GM19328 (cell line): Measurements from ENCODE around the gene RHOD.

ENCODE experiments used
- ATAC-seq: cut with Tn5 transposase; IDR thresholded peaks from one replicate; pipeline ENCODE4 v1.9.1; 2021; ENCODE audit warnings: mild to moderate bottlenecking, moderate library complexity; ENCODE audit not compliant: unreplicated experiment

RHOD gene, protein sequence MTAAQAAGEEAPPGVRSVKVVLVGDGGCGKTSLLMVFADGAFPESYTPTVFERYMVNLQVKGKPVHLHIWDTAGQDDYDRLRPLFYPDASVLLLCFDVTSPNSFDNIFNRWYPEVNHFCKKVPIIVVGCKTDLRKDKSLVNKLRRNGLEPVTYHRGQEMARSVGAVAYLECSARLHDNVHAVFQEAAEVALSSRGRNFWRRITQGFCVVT

DNA sequence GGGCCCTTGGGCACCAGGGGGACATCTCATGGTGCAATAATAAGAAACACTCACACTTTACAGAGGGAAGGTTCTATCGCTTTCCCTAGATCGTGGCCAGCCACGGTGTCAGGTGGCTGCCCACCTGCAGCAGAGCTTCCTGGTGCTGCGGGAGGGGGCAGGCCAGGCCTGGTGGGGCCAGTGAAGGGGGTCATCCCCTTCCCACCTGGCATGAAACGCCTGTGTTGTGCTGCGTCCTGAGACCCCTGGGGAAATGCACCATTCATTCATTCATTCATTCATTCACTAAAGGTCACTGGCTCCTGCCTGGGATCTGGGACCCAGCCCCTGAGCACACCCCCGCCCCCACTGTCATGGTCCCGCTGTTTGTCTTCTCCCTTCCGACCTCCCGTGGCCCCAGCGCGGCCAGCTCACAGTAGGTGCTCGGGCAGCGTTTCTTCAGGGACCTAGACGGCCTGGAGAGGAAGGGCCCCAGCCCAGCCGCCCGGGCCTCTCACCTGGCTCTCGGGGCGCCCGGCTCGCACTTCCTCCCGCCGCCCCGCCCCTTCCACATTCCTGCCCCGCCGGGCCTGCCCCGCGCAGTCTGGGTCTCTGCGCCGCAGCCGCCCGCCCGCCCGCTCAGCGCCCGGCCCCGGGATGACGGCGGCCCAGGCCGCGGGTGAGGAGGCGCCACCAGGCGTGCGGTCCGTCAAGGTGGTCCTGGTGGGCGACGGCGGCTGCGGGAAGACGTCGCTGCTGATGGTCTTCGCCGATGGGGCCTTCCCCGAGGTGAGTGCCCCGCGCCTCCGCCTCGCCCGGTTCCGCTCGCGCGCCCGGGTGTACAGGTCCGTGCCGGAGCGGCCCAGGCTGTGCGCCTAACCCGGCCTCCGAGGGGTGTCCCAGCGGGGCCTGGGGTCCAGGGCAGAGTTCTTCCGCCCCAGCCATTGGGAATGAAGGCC is at the start of gene RHOD:
RHOD (plus strand) TSS at position 581 of the 938 bp plus-strand sequence; CDS start at position 637, 56 bp downstream.
- ATAC-seq = no peak

DNA sequence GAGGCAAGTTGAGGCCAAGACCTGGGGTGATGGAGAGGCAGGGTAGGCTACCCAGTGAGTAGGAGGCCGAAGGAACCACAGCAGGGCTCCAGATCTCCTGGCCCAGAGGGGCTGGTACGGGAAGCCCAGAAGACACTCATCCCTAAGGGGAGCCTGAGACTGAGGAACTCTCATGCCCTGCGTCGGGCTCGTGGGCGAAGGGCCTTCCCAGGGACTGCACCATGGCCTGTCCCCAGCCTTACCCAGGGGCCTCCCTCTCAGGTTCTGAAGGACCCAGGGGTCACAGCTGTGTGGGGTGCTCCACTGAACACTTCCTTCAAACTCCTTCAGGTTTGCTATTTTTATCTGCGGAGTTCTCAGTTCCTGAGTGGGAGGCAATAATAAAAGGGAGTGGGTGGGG is 49.5 kb upstream of the RHOD start:
- no peak for ATAC-seq

DNA sequence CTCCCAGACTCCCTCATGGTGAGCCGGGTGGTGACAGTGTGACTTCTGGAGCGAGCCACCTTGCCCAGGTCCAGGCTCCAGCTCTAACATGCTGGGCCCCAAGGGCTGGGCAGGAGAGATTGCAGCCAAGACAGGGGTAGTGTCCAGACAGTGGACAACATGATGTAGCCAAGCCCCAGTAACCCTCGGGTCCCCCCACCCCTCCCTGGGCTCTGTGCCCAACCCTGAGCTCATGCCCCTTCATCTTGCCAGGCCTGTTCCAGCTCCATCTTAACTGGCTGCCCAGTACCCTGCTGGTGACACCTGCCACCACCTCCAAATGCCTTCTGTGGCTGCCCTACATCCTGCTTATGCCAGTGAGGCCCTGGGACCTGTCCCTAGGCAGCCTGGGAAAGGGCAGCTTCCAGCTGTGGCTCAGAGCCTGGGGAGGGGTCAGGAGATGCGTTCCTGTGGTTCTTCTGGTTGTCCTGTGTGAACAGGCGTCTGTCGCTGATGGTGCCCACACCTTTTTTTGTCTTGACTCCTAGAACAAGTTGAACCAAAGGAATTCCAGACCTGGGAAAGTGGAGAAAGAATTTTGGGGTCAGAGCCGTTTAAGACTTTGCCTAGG is 46.2 kb upstream of the RHOD start:
- no peak for ATAC-seq

DNA sequence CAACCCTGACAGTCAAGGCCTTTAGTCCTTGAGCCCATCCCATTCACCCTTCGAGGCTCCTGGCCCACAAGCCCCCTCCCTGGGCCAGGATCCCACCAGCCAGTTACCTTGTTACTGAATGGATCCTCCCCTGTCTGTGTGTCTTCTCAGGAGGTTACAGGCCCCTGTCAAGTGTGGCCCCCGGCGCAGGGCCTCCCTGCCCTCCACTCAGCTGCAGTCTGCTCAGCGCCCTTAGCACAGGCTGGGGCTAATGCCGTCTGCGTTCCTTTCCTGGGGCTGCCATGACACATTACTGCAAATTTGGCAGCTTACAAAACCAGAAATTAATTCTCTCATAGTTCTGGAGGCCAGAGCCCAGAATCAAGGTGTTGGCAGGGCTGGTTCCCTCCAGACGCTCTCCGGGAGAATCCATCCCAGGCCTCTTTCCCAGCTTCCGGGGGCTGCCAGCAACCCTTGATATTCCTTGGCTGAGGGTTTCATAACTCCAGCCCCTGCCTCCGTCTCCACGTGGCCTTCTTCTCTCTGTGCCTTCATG is 43.1 kb upstream of the RHOD start:
- ATAC-seq = no peak

DNA sequence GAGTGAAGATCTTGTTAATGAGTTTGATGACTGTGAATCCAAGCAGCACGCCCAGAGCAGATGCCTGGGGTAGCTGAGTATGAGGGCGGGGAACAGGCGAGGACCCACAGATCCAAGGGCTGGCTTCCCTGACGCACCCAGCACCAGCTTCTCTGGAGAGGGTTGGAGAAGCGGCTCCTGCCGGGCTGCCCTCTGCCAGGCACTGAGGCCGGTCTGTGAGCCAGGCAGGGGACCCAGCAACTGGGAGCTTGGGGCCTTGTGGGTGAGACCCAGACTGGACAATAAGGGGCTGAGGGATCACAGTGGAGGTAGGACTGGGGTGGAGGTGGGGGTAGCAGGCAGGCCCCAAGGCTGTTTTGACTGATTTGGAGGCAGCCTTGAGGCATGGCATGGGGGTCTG is 42.3 kb upstream of the RHOD start:
- no peak for ATAC-seq

DNA sequence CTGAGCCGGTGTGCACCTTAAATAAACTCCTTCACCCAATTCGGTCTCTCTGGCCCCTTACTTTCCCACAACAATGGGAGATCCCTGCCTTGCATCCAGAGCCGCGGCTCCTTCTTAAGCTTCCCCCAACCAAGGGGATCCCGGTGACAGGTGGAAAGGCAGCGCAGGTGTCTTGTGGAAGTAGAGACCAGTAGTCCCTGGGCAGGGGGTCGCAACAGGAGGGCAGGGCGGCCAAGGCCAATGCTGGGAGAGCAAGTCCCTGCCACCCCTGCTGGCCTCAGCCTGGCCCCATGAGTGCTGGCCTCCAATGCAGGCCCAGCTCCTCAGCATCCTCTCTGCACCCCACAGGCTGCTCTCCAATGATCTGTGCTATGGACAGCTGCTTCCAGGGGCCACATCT is 41.6 kb upstream of the RHOD start:
- ATAC-seq = no peak

DNA sequence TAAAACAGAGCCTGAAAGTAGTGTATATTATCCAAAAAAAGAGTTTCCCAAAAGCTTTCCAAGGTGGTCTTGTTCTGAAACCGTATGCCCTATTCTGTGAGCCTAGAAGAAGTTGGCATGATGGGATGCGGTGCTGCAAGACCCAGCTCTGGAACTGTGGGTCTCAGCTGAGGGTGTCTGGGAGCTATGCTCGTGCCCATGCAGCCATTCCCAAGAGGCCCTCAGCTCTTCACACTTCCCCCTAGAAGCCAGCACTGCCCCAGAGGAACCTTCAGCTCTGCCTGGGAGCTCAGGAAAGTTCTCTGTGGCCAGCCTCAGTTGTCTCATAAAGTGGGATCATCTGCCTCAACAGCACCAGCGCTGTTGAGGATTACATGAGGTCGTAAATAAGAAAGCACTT is 40.1 kb upstream of the RHOD start:
- no peak for ATAC-seq

DNA sequence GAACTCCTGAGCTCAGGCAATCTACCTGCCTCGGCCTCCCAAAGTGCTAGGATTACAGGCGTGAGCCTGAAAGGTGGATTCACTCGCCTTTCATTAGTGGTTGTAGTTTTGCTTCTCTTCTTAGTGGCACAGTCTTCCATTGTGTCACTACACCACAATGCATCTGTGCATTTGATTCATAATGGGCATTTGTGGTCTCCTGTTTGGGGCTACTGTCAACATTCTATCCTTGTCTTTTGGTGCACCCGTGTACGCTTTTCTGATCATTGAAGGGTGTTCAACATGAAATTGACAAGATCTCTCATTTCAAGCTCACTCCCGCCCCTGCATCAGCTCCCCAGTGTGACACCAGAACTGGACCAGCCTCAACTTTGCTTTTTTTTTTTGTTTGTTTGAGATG is 35.7 kb upstream of the RHOD start:
- no peak for ATAC-seq

DNA sequence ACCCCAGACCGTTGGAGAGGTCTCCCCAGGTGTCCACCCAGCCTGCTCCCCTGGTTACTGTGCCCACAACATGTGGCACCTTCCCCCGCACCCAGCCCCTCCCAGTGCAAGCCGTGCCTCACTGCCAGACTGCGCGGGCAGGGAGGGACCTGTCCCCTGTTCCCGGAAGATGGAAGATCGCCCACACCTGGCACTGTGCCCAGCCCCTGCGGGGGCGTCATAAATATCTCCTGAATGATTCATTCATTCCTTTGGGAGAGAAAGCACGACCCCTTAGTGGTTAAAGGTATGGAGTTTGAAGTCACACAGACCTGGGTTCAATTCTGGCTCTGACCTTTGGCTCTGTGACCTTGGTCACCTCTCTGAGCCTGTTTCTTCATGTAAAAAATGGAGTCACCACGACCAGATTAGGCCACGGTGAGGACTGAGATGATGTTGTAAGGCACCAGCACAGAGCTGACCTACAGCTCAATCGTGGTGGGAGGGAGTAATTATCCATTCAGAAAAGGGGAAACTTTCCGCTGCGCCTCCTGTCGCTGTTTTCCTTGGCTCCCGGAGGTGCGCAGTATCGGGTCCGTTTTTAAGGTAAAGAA is 34.2 kb upstream of the RHOD start:
- ATAC-seq = no peak

DNA sequence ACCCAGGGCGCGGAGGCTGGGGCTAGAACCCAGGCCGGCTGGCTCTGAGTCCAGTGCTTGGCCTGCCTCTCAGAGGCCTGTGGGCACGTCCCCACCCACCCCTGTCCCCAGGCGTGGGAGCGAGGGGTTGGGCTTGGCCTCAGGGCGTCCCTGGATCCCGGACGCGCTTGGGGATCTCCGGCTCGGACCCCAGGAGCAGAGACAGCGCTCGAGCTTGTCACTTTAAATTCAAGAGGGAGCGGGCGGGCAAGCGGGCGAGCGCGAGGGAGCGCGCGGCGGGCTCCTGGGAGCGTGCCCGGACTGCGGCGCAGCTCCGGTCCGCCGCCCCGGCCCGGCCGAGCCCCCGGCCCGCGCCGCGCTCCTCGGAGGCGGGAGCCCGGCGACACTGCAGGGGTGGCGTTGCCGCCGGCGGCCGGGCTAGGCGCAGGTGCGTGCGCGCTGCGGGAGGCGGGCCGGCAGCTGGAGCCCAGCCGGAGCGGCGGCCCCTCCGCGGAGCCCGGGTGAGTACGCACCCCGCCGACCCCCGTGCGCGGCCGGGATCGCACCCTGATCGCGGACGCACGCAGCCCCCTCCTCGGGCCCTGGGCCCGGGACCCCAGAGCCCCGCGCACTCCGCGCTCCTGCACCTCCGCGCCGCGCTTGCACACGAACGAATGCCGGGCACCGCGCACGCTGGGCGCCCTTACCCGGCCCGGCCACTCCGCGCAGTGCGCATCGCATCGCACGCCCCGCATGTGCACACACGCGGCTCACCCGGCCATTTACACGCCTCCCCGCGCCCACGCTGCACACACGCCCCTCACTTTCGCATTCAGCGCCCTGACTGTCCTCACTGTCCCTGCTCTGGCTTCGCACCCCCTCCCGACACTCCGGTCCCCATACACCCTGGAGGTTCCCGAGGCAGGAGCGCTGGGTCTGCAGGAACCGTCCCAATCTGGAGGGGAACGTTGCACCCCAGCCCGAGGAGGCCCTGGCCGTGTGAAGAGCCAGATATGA is 33.4 kb upstream of the RHOD start, which contains the start of gene SYT12:
SYT12 (plus strand) TSS at position 174 of the 996 bp plus-strand sequence. CDS start 7,011 bp downstream, outside the sequence.
- no peak for ATAC-seq

DNA sequence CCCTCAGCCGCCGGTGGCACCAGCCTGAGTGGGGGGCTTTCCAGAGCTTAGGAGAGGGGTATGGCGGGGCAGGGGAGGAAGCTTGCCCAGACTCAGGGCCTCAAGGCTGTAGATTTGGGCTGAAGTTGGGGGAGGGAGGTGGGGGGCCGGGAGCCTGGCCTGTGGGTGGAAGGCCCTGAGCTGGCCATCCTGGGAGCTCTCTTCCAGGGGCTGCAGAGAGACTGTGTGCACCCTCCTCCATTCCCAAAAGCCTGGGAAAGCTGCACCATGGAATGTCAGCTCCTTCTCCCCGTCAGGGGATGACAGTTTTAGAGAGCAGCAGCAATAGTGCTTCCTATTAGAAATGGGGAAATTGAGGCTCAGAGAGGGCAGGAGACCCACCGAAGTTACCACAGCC is 32.7 kb upstream of the RHOD start:
- ATAC-seq = no peak

DNA sequence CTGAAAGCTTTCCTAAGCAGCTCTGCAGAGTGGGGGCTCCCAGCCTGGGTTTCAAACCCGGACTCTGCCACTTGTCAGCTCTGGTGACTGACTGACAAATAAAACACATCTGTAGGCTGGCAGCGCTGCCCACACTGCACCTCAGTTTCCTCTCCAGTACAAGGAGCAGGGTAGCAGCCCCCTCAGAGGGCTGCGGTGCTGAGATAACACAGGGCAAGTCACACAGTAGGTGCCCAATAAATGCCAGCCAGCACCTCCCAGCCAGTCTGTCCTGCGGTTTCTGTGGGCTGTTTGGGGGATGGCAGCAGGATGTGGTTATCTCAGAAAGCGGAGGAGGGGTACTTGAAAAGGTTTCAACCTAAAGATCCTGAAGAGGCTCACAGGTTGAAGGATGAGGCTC is 32.2 kb upstream of the RHOD start:
- no peak for ATAC-seq

DNA sequence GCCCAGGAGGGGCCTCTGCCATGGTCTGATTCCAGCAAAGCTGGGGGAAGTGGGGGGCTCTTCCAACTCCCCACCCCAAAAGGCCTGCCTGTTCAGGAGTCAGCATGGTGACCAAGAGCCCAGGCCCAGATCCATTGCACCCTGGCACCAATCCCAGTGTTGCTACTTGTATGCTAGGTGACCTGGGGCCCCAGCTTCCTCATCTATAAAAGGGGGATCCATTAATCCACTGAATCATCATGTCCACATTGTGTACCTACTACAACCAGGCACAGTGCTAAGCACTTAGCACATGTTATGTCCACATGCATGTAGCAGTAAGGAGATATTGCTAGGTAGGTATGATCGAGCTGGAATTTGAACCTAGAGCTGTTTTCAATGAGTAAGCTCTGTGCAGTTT is 31.7 kb upstream of the RHOD start:
- no peak for ATAC-seq

DNA sequence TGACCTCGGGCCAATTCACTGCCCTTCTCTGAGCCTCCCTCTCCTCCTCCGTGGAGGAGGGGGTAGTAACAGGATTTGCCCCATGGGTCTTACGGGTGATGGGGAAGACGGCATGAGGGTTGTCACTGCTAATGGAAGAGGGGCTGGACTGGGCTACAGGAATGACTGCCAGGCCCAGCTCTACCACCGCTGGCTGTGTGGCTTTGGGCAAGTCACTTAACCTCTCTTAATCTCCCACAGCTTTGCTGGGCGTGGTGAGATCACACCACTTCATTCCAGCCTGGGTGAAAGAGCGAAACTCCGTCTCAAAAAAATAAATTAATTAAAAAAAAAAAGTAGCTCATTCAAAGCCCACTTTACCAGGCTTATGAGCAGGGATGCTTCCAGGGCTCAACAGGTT is 30.9 kb upstream of the RHOD start:
- no peak for ATAC-seq

DNA sequence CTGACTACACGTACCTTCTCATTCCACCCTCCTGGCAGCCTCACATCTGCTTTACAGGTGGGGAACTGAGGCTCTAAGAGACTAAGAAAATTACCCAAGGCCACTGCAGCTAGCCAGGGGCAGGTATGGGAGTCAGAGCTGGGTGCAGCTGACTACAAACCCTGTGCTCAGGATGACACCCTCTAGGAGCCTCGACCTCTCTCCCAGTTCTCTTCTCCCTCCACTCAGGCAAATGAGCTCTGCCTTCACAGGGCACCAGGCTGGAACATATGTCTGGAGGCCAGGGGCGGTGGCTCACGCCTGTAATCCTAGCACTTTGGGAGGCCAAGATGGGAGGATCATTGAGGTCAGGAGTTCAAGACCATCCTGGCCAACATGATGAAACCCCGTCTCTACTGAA is 29.7 kb upstream of the RHOD start:
- ATAC-seq = no peak

DNA sequence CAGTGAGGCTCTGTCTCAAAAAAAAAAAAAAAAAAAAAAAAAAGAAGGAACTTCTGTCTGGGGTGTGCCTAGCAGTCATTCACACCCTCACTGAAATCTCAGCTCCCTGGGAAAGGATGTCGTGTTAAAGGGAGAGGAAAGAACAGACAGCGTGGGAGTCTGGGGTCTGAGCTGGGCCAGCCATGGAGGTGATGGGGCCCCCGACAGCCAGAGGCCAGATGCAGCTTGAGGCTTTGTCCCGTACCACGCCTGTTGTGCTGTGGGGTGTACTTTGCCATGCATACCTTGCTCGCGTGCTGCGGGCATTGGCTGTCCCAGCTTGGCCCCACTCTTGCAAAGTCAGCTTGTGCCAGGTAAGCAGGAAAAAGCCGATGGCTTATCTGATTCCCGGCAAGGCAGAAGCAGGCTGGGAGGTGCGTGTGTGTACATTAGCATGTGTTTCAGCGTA is 29.1 kb upstream of the RHOD start:
- ATAC-seq = no peak

DNA sequence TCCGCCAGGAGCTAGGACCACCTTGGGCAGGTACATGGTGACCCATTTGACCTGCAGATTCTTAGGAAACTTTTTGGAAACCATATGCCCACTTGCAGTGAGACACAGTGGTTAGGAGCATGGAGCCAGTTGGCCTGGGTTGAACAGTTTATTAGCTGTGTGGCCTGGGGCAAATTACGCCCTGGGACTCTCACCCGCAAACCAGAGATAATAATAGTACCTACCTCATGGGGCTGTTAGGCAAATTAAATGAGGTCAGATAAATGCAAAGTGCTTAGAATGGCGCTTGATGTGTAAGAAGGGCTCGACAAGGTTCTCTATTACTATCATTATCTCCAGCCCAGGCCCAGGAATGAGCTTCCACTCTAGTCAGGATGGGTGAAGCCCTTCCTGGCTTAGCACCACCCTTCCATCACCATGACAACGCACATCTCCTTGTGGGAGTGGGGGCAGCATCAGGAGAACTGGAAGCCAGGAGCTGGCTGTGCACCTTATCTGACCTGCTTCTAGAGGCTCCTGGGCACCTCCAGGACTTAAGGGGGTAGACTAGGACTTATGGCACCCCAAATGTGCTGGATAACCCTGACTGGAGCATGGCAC is 28.6 kb upstream of the RHOD start:
- no peak for ATAC-seq

DNA sequence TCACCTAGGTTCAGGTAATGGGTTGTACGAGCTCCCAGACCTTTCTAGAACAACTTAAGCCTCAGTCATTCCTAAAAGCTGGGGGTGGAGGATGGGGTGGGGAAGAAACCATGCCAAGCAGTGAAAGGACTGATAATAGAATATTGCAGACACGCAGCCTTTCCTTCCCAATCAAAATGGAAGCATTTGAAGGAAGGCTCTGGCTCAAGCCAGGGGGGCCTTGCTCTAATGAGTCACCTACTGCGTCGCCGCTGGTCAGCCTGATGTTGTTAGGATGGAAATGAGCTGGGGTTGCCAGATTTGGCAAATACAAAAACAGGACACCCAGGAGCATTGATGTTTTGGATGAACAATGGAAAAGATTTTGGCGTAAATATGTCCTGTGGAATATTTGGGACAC is 27.5 kb upstream of the RHOD start:
- ATAC-seq = no peak

DNA sequence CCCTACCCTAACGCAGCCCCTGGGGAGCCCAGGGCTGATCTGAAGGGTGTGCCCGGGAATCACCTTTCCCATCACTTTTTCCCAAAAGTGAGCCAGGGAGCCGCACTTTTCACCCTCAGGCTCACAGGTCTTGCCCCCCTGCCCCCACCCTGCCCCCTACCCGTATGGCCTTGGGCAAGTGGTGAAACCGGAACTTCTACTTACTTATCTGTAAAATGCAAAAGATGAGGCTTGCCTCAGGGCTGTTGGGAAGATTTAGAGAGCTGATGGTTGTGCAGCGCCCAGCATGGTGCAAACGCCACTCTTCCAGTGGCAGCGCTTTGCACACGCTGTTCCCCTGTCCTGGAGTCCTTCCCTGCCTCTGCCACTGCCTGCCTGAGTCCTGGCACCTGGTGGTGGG is 25.7 kb upstream of the RHOD start:
- no peak for ATAC-seq
